T-helper 2 cell (primary cell): ENCODE measurements around the gene SLC7A8.

Experiments used
- DNase-seq, 5 experiments: peaks; one replicate each; pipeline versions ENCODE4 v3.0.0 to v3.0.0-alpha.2; 2012 to 2022

Gene SLC7A8

DNA sequence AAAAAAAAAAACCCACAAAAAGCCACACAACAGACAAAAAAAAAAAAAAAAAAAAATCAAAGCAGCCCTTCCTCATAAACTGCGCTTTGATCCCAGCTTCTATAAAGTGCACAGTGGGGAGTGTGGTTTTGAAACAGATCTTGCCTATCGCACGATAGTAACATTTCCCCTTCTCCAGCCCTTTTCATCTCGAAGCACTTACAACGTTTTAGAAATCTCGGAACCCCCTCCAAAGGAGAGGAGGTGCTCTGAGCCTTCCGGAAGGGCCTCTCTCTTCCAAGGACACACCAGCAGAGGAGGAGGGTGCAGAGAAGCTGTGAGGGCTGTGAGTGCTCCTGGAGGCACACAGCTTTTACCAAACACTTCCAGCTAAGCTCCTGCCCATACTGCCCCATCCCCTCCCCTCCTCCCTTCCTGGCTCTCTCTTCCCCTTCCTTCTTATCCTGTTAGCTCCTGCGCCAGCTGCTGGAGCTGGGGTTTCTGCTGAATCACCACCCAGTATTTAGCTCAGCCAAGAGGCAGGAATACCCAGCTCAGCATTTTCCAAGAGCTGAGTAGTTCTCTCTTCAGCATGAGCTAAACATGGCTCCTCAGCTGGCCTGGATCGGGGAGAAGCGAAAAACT is 28.4 kb downstream of the SLC7A8 start:
- no peak for DNase-seq

DNA sequence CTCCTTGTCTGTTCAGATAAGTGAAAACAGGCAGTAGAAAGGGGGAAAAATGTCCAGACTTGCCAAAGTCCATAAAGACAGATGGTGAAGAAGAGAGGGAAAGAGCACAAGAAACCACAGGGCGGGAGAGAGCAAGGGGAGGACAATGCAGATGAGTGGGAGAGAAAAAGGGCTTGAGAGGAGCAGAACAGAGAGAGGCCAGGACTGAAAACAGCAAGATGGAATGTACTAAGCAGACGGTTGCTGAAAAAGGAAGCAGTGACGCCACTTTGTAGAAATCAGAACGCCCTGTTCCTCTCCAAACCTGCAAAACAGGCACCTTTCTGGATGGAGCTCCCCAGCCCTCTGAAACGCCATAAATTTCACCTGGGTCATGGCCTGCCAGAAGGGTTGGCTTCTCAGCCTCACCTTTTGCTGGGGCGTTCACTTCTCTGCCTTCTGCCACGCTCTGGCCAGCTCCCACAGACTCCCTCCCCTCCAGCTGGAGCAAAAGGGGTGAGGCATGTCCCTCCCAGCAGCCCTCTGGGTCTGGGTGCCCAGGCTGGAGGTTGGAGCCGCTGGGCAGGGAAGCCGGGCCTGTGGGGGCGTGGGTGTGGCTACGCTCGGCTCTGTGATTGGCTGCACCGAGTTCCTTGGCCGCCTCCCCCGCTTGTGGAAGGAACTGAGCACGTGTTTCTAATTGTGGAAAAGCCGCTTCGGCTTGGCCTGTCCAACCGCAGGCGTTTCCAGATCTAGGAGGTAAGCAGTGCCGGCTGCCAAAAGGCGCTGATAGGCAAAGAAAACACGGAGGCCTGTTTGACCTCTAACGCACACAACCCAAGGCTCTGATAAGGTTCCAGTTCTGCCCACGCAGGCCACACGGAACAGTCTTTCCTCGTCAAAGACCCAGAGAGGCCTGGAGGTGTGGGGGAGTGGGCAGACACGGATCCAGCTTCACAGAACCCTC is 29.3 kb downstream of the SLC7A8 start:
- peak in 1 of 5 experiments; percentile 15 for DNase-seq

DNA sequence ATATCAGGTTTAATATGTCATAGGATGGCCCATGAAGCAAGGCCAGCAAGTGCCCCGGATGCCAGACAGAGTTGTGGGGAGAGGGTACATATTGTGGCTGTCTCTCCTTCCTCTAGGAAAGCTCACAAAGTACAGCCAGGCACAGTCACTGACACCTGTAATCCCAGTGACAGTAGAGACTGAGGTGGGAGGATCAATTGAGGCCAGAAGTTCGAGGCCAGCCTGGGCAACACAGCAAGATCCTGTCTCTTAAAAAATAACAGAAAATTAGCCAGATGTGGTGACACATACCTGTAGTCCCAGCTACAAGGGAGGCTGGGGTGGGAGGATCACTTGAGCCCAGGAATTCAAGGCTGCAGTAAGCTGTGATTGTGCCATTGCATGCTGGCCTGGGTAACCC is 32.1 kb downstream of the SLC7A8 start:
- no peak for DNase-seq

DNA sequence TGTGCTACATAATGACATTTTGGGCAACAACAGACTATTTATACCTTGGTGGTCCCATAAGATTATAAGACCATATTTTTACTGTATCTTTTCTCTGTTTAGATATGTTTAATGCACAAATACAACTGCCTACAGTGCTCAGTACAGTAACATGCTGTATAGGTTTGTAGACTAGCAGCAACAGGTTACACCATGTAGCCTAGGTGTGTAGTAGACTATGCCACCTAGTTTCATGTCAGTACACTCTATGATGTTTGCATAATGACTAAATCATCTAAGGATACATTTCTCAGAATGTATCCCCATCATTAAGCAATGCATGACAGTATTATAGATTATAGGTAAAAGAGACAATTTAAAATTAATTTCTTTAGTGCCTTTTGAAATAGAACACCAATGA is 33.7 kb downstream of the SLC7A8 start:
- no peak for DNase-seq

DNA sequence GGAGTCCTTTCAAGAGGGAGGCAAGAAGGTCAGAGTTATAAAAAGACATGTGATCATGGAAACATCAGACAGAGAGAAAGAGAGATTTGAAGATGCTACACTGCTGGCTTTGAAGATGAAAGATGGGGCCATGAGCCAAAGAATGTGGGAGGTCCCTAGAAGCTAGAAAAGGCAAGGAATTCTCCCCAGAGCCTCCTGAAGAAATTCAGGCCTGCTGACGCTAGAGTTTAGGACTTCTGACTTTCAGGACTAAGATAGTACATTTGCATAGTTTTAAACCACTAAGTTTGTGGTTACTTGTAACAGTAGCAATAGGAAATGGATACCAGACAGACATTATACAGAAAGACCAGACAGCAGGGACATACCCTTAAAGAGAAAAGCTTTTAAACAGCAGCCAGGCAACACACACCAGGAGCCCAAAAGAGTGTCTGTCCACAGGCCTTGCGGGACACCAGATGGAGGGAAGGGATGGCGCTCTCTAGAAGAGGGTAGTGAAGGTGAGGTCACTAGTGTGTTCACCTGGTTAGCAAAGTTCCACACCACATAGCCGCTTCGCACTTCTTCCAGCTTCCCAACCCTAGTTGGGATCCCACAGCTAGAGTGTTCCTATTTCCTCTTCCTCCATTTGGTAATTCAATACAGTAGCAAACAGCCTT is 34.7 kb downstream of the SLC7A8 start:
- DNase-seq, result no peak

DNA sequence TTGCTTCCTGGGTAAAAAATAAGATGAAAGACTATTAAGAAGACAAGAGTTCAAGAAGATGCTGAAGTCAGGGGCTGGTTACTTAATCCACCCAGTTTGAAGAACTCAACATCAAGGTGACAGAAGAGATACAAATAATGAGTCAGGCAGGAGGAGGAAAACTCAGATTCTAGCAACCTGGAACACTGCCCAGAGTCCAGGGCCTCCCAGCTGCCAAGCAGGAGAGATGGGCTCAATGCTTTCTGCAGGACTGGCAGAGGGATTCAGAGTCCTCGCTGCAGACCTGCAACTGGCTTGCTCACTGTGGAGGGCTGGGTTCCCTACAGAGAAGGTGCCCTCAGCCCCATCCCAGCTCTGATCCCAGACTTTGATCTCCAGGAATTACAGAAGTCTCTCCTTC is 35.8 kb downstream of the SLC7A8 start:
- DNase-seq, result no peak

DNA sequence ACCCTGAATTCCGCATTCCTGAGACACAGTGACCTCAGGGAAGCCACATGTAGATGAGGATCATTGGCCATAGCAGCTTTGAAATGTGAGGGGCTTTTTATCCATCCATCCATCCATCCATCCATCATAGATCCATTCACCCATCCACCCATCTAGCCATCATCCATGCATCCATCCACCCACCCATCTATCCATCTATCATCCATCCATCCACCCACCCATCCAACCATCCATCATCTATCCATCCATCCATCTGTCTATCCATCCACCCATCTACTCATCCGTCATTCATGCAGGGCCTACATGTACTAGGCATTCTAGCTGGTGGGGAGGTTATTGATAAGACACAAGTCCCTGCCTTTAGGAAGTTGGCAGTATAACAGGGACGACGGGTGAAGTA is 36.5 kb downstream of the SLC7A8 start:
- DNase-seq, result no peak

DNA sequence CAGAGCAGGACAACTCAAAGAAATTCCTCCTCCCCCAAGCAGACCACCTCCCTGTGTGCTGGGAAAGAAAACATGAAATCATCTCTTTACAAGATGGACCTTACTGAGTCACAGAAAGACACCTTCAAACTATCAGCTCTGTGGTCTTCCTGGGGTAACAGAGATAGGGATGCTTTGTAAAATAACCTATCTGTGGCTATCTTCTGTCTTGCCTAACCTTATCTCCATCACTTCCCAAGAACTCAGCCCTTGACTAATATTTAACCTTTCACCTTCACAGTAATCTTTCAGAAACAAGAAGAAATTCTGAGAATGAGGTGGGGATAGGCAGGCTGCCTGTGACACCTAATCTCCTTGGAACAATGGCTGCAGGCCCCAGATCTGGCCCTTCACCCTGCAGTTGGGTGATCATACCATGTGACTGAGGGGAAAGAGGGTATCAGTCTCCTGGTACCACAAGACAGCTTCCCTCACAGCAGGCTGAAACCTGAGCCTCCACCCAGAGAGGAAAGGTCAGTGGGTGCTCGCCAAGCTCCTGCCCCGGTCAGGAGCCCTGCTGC is 37.0 kb downstream of the SLC7A8 start:
- peak in 1 of 5 experiments; percentile 61 for DNase-seq

DNA sequence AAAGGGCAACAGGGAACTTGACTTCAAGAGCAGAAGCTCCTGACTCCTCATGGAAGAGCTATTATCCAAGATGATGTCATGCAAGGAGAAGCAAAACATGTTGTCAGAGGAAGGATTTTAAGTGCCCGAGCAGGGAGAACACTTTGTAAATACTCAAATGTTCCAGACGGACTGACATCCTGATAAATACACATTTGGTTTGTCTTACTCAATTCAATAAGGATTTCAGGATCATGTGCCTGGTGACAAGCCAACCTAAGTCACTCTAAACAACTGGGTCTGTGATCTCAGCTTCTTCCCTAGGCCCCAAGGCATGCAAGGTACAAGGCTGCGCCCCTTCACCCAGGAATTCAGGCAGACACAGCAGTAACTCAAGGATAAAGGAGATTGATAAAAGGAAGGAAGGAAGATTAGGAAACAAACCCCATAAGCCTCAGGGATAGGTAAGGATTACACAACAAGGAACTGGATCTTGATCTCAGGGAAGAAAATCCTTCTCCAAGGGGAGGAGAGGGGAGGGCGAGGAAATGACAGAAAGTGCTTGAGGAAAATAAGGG is 37.6 kb downstream of the SLC7A8 start:
- no peak for DNase-seq

DNA sequence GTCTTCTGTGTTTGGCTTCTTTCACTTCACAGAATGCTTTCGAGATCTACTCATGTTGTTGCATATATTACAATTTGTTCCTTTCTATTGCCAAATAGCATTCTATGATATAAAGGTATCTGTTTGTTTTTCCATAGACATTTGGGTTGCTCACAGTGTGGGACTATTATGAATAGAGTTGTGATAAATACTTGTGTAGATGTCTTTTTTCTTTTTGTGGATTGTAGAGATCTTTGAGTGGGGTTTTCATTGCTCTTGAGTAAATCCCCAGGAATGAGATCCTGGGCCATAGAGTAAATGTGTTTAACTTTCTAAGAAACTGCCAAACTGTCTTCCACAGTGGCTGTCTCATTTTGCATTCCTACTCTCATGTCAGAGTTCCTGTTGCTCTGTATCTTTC is 39.5 kb downstream of the SLC7A8 start:
- no peak for DNase-seq

DNA sequence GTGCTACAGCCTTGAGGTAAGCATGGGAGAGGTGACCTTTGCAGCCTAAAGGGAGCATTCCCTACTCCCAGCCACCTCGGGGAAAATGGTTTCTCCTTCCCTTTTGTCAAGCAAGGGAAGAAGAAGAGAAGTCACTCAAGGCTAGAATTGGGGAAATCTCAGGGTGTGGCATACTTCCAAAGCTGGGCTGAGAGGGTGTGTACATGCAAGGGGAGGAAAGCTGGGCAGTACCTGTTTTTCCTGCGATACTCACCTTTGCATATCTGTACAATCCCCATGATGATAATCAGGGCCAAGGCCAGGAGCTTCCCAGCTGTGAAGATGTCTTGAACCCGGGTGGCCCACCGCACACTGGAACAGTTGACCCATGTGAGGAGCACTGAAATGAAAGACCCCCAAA is 40.6 kb downstream of the SLC7A8 start:
- DNase-seq, result no peak

DNA sequence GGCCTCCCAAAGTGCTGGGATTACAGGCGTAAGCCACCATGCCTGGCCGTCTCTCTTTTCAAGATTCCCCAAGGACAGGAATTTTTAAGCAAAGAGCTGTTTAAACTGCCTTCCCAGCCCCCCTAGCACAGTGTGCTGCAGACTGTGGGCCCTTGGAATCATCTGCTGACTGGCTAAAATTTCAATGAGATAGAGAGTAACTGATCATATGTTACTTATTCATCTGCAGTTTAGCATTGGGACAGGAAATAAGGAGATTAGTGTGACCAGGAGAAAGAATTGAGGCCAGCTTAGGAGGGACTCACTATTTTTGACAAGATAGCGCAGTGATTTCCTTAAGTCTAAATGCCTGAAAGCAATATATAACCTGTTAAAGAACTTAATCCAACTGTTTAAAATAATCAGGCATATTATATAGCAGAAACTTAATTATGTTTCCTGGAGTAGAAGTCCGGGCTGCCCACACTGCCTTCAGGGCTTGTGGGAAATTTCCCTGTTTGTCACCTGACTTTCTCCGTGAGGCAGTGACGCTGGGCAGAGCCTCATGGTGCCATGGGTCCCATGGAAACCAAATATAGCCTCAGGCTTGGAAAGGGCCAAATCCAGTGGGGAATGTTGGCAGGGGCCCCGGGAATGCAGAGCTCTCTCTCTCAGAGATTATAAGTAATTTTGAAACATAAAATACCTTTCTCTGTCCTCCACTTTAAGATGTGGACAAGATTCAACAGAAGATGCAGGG is 41.6 kb downstream of the SLC7A8 start:
- no peak for DNase-seq

DNA sequence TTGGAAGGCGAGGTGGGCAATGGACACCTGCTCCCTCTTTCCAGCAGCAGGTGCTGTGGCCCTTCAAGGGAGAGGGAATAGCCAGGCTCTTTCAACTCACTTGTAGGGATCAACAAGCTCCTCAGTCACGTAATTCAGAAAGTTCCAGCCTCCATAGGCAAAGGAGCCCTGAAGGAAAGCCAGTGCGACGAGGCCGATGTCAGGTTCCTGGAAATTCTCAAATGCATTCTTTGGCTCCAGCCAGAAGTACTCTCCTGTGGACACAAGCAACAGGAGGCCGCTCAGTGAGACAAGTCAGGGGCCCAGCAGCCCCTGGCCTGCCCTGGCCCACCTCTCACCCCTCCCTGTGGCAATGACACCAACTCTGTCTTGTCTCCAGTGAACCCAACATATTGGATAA is 43.1 kb downstream of the SLC7A8 start:
- DNase-seq, result no peak

DNA sequence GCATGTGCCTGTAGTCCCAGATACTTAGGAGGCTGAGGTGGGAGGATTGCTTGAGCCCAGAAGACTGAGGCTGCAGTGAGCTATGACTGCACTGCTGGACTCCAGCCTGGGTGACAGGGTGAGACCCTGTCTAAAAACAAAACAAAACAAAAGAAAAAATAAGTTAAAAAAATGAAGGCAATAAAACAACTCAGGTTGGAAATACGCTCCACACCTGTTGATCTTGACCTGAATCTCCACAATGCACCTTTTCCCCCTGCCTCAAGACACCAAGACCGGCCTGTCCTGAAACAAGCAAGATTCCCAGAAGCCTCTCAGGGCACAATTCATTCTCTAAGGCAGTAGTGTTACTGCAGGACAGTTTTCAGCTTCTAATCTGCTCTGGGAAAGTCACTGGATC is 43.6 kb downstream of the SLC7A8 start:
- DNase-seq, result no peak

DNA sequence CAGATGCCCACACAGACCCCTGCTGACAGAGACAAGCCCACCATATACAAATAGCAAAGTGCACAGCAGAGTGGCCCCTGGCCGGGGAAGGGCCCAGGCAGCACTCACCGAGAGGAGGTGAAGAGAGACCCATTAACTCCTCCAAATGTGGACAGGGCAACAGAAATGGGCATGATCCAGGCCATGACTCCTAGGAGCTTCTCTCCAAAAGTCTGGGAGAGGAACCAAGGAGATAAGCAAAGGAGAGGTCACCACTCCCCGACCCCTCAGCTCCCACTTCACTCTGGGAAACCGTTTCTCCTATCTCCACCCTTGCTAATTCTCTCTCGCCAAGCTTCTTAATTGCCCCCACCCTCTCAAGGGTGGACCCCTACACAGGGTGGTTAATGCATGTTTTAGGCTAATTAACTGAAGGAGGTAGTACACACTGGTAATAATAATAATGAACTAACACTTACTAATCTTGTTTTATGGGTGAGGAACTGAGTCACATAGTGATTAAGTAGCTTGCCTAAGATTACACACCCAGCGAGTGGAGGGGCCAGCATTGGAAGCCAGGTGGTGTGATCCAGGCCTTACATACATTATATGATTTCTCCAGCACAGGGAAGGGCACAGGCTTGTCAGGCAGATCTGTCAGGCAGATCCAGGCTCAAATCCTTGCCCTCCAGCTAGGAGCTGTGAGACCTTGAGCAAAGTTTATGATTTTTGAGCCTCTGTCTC is 45.5 kb downstream of the SLC7A8 start:
- no peak for DNase-seq

DNA sequence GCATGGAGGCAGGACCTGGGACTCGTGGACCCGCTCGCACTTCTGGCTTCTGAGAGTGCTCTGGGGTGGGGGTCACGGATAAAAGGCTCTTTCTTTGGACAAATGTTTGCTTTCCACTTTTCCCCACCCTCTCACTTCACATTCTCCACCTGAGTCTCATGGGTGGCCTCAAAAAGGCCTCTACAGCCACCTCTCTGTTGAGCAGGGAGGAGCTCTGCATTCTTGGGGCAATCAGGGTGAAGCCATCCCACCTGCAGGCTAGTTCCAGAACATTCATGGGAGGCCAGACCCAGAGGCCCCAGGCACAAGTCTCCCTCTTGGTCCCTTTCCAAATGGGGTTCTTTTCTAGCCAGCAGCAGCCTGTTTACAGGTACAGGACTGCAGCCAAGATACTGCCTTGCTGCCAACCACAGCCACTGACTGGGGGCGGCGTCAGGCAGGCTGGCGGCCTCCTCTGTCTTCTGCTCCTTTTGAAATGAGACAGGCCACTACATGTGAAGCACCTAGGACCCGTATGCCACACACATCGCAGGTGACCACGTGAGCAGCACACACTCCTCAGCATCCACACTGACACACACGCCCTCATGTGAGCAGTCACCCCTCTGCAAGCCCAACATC is 46.2 kb downstream of the SLC7A8 start:
- no peak for DNase-seq

DNA sequence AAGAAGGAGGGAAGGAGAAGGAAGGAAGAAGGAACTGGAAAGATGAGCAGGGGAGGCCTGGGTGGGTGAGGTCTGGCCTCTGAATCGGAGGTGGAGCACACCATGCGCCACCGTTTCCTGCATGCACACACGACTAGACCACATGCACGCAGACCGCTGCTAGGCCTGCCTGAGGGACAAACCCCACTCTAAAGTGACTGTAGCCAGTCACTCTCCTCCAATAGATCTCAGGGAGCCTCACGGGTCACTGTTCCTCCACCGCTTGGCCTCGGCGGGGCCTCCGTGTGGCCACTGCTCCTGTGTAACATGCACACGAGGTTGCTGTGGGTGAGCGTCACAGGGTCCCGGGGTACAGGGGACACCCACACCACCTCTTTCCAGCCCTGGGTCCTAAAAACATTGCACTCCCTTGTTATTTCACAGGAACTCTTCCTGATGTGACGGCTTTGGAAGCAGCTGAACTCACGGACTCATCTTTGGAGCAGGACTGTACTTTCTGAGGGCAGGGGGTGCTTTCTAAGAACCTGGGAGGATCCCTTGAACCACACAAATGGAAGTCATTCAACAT is 46.8 kb downstream of the SLC7A8 start:
- DNase-seq, result no peak

DNA sequence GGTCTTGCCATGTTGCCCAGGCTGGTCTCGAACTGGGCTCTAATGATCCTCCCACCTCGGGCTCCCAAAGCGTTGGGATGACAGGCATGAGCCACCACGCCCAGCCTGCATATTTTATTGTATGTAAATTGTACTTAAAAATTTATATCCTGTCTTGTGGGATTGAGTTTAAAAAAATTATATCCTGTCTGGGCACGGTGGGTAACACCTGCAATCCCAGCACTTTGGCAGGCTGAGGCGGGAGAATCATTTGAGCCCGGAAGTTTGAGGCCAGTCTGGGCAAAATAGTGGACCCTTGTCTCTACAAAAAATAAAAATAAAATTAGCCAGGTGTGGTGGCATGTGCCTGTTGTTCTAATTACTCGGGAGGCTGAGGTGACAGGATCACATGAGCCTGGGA is 50.5 kb downstream of the SLC7A8 start:
- DNase-seq, result no peak

DNA sequence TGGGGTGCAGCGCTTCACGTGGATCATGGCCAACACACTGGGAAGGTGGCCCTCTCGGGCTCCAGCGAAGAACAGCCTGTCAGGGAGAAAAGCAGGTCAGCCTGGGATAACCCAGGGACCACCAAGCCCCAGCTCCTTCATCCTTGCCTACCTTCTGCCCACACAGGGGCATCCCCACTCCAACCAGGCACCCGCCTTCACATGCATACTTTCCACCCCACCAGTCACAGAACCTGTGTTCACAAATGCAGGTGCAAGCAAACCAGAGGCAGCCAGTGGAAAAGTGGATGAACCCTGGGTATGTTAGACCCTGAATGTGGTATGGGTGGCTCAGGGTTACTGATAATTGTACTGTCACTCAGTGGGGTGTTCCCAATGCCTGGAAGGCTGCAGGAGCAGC is 52.0 kb downstream of the SLC7A8 start:
- DNase-seq, result no peak

DNA sequence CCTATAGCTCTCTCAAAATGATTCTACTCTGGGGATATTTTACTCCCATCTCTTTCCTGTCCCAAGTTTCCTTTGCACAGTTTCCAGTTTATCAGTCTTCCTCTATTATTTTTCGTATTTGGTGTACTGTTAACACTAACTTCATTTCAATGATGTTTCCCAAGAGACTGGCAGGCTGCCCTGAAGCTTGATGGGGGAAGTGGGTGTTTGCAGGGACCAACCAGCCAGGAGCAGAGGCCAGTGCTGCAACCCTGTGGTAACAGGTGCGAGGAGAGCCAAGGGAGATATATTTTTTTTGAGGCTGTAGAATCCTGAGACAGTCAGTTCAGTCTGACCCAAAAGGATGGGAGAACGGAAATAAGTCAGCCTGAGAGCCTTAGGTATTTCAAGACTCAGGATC is 52.6 kb downstream of the SLC7A8 start:
- no peak for DNase-seq

DNA sequence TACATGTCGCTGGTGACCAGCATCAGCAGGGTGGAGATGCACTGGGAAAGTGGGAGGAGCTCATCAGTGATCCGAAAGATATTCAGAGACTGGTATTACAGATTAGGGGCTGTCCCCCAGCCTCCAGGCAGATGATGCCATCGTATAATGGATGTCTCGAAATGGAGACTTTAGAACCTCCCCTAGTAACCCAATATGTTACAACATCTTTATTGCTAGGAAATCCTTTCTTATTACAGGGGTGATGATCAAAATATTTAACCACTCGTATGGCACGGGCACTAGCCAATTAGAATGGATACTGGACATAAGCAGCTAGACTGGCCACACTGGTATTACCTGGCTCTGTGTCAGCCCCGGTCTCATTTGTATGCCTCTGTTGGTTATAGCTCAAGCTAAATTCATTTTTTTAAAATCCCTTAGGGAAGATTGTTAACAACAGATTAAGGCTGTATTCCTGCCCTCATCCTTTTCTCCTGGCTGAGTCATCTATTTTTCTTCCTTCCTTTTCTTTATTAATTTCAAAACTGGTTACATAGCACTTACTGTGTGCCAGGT is 53.6 kb downstream of the SLC7A8 start:
- DNase-seq, result no peak
